B cell (primary cell): Measurements from ENCODE around the gene ELFN2. TPM values are rescaled to one million over a fixed set of nuclear protein-coding genes. Genes with fewer than 3 reads are reported as not detected.

ENCODE experiments used
- ATAC-seq: fragments of 200-7000 bp; cut with Tn5 transposase; one replicate; pipeline ENCODE4 v1.10.0; 2021; ENCODE audit warnings: low read depth, mild to moderate bottlenecking, moderate number of reproducible peaks, moderate library complexity
- CTCF ChIA-PET: fragments of 350-600 bp; sonication (Branson Sonifier 250); formaldehyde crosslinking; loops from one replicate; lab custom pipeline; 2021; ENCODE audit warnings: antibody characterized with exemption, inconsistent platforms; lab: Charles Lee
- POLR2A ChIA-PET: fragments of 350-600 bp; sonication (Branson Sonifier 250); formaldehyde crosslinking; loops from one replicate; lab custom pipeline; 2021; ENCODE audit warnings: antibody characterized with exemption; lab: Charles Lee
- DNase-seq: peaks from one replicate; pipeline ENCODE4 v3.0.0; 2013
- H2AFZ ChIP-seq: 2 replicates; pipeline ENCODE4 v1.6.1; 2012; ENCODE audit warnings: mild to moderate bottlenecking, low read depth, low read length; ENCODE audit not compliant: insufficient read depth, poor library complexity, severe bottlenecking
- H3K27ac ChIP-seq, 2 donors: 1 replicate in 1 of 2; 2 replicates in 1 of 2; pipeline ENCODE4 v1.5.1; 2012 to 2013; ENCODE audit warnings: low read length in 2 of 2, mild to moderate bottlenecking in 2 of 2, moderate library complexity in 1 of 2
- H3K27me3 ChIP-seq, 4 experiments: fragments of 200-600 bp in 1 of 4; sonication (generic) in 1 of 4; replicated peaks in 1 of 4; 1 replicate in 2 of 4; 2 replicates in 2 of 4; pipeline versions ENCODE4 v1.6.1 to v1.7.0; 2013 to 2016; ENCODE audit warnings: low read length in 3 of 4, mild to moderate bottlenecking in 2 of 4, mixed read lengths in 1 of 4, moderate library complexity in 1 of 4; ENCODE audit not compliant: insufficient read depth in 4 of 4, control insufficient read depth in 3 of 4; ENCODE audit errors: control extremely low read depth in 1 of 4
- H3K36me3 ChIP-seq, 2 experiments: replicated peaks in 1 of 2; 1 replicate in 1 of 2; 2 replicates in 1 of 2; pipeline versions ENCODE4 v1.6.1 to v1.7.1; 2013; ENCODE audit warnings: low read length in 1 of 2; ENCODE audit not compliant: insufficient read depth in 2 of 2, control insufficient read depth in 1 of 2; ENCODE audit errors: control extremely low read depth in 1 of 2, extremely low read depth in 1 of 2
- H3K4me1 ChIP-seq, 2 donors: fragments of 200-600 bp in 1 of 2; sonication (generic) in 1 of 2; 1 replicate in 1 of 2; 2 replicates in 1 of 2; pipeline versions ENCODE4 v1.5.1 to v1.6.1; 2013 to 2017; ENCODE audit warnings: low read length in 2 of 2; ENCODE audit not compliant: control insufficient read depth in 2 of 2, insufficient read depth in 2 of 2
- H3K4me2 ChIP-seq: replicated peaks from 2 replicates; pipeline ENCODE3; 2012; ENCODE audit warnings: mild to moderate bottlenecking, low read depth, low read length; ENCODE audit not compliant: poor library complexity, severe bottlenecking
- H3K4me3 ChIP-seq, 5 experiments: fragments of 200-600 bp in 1 of 5; sonication (generic) in 1 of 5; 1 replicate in 3 of 5; 2 replicates in 2 of 5; pipeline versions ENCODE4 v1.5.1 to v1.7.0; 2011 to 2016; ENCODE audit warnings: low read length in 4 of 5, mild to moderate bottlenecking in 4 of 5, low read depth in 2 of 5, control low read depth in 1 of 5, moderate library complexity in 1 of 5; ENCODE audit not compliant: insufficient read depth in 1 of 5; ENCODE audit errors: control extremely low read depth in 1 of 5, extremely low read depth in 1 of 5
- H3K79me2 ChIP-seq: fragments of 200-600 bp; sonication (generic); one replicate; pipeline ENCODE4 v1.6.0; 2016; ENCODE audit warnings: low read length; ENCODE audit not compliant: control insufficient read depth, insufficient read depth
- H3K9ac ChIP-seq: fragments of 200-600 bp; sonication (generic); 2 replicates; pipeline ENCODE4 v1.6.1; 2017; ENCODE audit warnings: mild to moderate bottlenecking, low read length, moderate library complexity
- H3K9me3 ChIP-seq, 3 donors: one replicate each; pipeline versions ENCODE4 v1.6.1 to v1.7.1; 2013; ENCODE audit warnings: low read length in 2 of 3; ENCODE audit not compliant: control insufficient read depth in 2 of 3, insufficient read depth in 1 of 3; ENCODE audit errors: control extremely low read depth in 1 of 3
- H4K20me1 ChIP-seq: 2 replicates; pipeline ENCODE4 v1.6.0; 2012; ENCODE audit warnings: mild to moderate bottlenecking, low read length; ENCODE audit not compliant: insufficient read depth, control insufficient read depth, poor library complexity, severe bottlenecking
- H3K27ac Mint-ChIP-seq: one replicate; pipeline ENCODE4 v1.8.0; 2021; ENCODE audit warnings: mixed read lengths
- H3K27me3 Mint-ChIP-seq: one replicate; pipeline ENCODE4 v1.8.0; 2021; ENCODE audit warnings: mixed read lengths
- H3K4me1 Mint-ChIP-seq: one replicate; pipeline ENCODE4 v1.8.0; 2021; ENCODE audit warnings: mixed read lengths
- H3K4me3 Mint-ChIP-seq: one replicate; pipeline ENCODE4 v1.8.0; 2021; ENCODE audit warnings: mixed read lengths
- H3K9me3 Mint-ChIP-seq: one replicate; pipeline ENCODE4 v1.8.0; 2022; ENCODE audit warnings: mixed read lengths; ENCODE audit not compliant: insufficient read depth
- EZH2 ChIP-seq: IDR thresholded peaks from 2 replicates; pipeline ENCODE4 v1.6.1; 2012; ENCODE audit warnings: borderline replicate concordance, low read depth, mild to moderate bottlenecking, moderate library complexity, low read length; ENCODE audit not compliant: insufficient read depth, poor library complexity, severe bottlenecking
- WGBS: methylation state at CpG from one replicate; pipeline ENCODE4 v1.1.5; 2013; ENCODE audit warnings: missing lambda C conversion rate; ENCODE audit not compliant: insufficient coverage; 5-methylcytosine and 5-hydroxymethylcytosine counted together
- intact Hi-C: fragments of 100-400 bp; cut with micrococcal nuclease; formaldehyde crosslinking; loops from one replicate; pipeline ENCODE4 v1.10.0; 2022
- polyA plus RNA-seq: library from polyadenylated mRNA; depleted of rRNA; stranded (reverse); fragments of >200 nt; gene quantifications from 2 replicates; pipeline ENCODE4 v1.2.3, GENCODE V29; 2012
- total RNA-seq, 2 donors: library from RNA; stranded (reverse); fragments of 120-200 nt in 1 of 2; gene quantifications; 1 replicate in 1 of 2; 2 replicates in 1 of 2; pipeline versions ENCODE4 v1.2.3 to v1.2.4, GENCODE V29; 2013 to 2022
- TF ChIP-seq, protein P1 (sequence below): fragments of 200-600 bp; IDR thresholded peaks from one replicate; pipeline ENCODE4 v1.8.0; 2022; ENCODE audit warnings: antibody characterized with exemption, mild to moderate bottlenecking

Gene ELFN2
- total and polyA plus RNA-seq, 2 donors (not counting 1 experiment from before 2014, with no cell fraction given) = 0.07 to 0.12 TPM

DNA sequence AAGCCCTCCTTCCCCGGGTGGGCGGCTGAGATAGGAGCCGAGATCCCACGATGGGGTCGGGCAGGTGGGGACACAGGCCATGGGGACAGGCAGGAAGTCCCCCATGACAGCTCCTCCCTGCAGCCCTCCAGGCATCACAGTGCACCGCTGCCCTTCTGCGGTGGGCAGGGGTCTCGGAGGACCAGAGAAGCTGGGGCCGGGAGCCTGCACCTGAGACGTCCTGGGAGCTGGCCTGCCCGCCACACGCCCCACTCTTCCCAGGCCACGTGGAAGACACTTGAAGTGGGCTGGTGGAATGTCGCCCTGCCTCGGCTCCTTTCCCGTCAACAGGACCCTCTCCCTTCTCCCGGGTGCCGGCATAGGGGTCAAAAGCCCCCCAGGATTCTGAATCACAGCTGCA lies 55.4 kb downstream of the ELFN2 start:
- ATAC-seq = no peak
- TF ChIP-seq, protein P1, sequence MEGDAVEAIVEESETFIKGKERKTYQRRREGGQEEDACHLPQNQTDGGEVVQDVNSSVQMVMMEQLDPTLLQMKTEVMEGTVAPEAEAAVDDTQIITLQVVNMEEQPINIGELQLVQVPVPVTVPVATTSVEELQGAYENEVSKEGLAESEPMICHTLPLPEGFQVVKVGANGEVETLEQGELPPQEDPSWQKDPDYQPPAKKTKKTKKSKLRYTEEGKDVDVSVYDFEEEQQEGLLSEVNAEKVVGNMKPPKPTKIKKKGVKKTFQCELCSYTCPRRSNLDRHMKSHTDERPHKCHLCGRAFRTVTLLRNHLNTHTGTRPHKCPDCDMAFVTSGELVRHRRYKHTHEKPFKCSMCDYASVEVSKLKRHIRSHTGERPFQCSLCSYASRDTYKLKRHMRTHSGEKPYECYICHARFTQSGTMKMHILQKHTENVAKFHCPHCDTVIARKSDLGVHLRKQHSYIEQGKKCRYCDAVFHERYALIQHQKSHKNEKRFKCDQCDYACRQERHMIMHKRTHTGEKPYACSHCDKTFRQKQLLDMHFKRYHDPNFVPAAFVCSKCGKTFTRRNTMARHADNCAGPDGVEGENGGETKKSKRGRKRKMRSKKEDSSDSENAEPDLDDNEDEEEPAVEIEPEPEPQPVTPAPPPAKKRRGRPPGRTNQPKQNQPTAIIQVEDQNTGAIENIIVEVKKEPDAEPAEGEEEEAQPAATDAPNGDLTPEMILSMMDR = no peak
- no peak for TF ChIP-seq EZH2
- H3K27me3 Mint-ChIP-seq = peaks cover 22% of the 10 kb centered on the region
- POLR2A ChIA-PET = no interaction called here
- no peaks in the 10 kb centered on the region for H3K9me3 Mint-ChIP-seq
- Histone ChIP-seq H2AFZ (no peak overlapping the region), H3K4me2 (peak overlapping the region; percentile 59), H3K9ac (no peak overlapping the region), H3K4me1 (peaks cover 27 to 57% of the 10 kb centered on the region in 2 donors), H3K36me3 (no peaks in the 10 kb centered on the region), H3K27ac (peak overlapping the region in 1 of 2 donors; percentile 12), H3K79me2 (no peaks in the 10 kb centered on the region), H4K20me1 (no peaks in the 10 kb centered on the region), H3K27me3 (peaks cover 0 to 16% (median 1%) of the 10 kb centered on the region in 4 experiments), H3K4me3 (no peak overlapping the region), H3K9me3 (no peaks in the 10 kb centered on the region)
- no peak overlapping the region for H3K27ac Mint-ChIP-seq
- peaks cover 50% of the 10 kb centered on the region for H3K4me1 Mint-ChIP-seq
- DNase-seq = no peak
- 75% methylated on average over 17 of the region's 18 CpGs for WGBS
- CTCF ChIA-PET = no interaction called here
- H3K4me3 Mint-ChIP-seq = no peak overlapping the region
- intact Hi-C loops = no loop called here

DNA sequence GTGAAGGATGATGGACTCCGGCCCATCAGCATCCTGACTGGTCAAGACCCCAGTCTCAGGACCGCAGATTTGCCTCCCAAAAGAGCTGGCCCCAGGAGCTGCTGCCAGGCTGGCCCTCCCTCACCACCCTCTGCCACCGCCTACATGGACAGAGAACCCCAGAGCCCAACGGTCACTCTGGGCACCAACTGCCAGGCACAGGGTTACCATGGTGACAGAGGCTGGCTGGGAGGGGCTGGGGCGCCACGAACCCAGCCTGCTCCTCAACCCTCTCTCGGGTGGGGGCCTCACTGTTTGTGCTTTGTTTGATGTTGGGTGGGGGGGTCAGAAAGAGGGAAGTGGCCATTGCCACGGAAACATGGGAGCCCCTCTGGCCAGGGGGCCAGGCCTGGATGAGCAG lies 55.8 kb downstream of the ELFN2 start:
- peak overlapping the region; percentile 12 to 31 for H3K27ac ChIP-seq
- H3K4me1 ChIP-seq = peaks cover 31 to 61% of the 10 kb centered on the region in 2 donors
- no peaks in the 10 kb centered on the region for H3K79me2 ChIP-seq
- intact Hi-C loops = no loop called here
- Mint-ChIP-seq H3K27ac (peak overlapping the region; percentile 41), H3K9me3 (no peaks in the 10 kb centered on the region), H3K4me3 (no peak overlapping the region), H3K27me3 (peaks cover 18% of the 10 kb centered on the region), H3K4me1 (peaks cover 54% of the 10 kb centered on the region)
- H3K27me3 ChIP-seq = peaks cover 0 to 12% (median 0%) of the 10 kb centered on the region in 4 experiments
- ATAC-seq (no peak), DNase-seq (no peak)
- ChIA-PET POLR2A (no interaction called here), CTCF (no interaction called here)
- H3K9me3 ChIP-seq = no peaks in the 10 kb centered on the region
- peak overlapping the region; percentile 59 for H3K4me2 ChIP-seq
- H3K4me3 ChIP-seq = no peak overlapping the region
- no peak overlapping the region for H2AFZ ChIP-seq
- H4K20me1 ChIP-seq = no peaks in the 10 kb centered on the region
- no peaks in the 10 kb centered on the region for H3K36me3 ChIP-seq
- H3K9ac ChIP-seq = no peak overlapping the region
- TF ChIP-seq, protein P1 = no peak
- no peak for TF ChIP-seq EZH2
- 46% methylated on average over 5 of the region's 8 CpGs for WGBS
